Testis (tissue), 2 donors: ENCODE data around the gene ANKRD1.

Experiments
- CTCF ChIP-seq, 3 experiments: fragments of 450-650 bp in 2 of 3; fragments of 200-600 bp in 1 of 3; sonication (generic) in 1 of 3; IDR thresholded peaks; one replicate each; pipeline ENCODE4 v1.5.1; 2016 to 2019; ENCODE audit warnings: antibody characterized with exemption in 3 of 3, mild to moderate bottlenecking in 2 of 3, moderate library complexity in 1 of 3
- POLR2A ChIP-seq: fragments of 450-650 bp; IDR thresholded peaks from one replicate; pipeline ENCODE4 v1.6.1; 2017; ENCODE audit warnings: antibody characterized with exemption, mild to moderate bottlenecking, moderate library complexity

GRCh38 chr10:90965720-90966119 is 44.8 kb upstream of the ANKRD1 start:
- TF ChIP-seq CTCF (IDR thresholded peaks at IDR 0.05) (no peak), POLR2A (no peak)
